ENCODE results near the gene PROM1. TPM values are rescaled to one million over a fixed set of nuclear protein-coding genes. Genes with fewer than 3 reads are reported as not detected.

The PROM1 gene
- total and polyA plus RNA-seq, 2 of the 4 experiments (the other 2 are of a cell fraction), result not detected

DNA sequence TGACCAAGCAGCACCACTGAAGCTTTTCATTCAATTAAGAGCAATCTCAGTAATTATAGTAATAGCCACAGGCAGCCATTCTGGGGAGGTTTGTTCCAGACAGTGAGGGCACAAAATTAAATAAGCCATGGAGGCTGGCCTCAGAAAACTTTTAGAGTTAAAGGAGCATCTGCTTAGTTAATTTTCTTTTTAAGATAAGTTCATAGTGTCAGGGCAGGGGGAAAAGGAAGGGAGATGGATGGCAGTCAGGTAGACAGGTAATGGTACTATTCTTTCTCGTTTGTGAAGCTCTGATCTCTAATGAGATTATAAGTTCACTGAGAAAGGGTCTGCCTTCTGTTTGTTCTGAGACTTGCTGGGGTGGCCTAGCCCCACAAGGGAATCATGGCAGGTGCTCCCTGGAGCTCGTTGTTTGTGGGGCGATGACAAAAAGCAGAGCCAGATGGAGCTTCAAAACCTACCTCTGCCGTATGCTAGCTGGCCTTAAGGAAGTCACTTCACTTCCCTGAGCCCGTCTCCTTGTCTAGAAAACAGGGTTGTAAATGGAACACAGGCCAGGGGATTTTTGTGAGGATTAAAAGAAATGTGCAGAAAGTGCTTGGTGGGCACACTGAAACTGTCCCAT lies 76.2 kb downstream of the PROM1 start:
- Histone ChIP-seq H3K36me3 (ENCODE audit: control insufficient read depth, insufficient read depth, low read length) (no peaks in the 10 kb centered on the region), H3K9me3 (ENCODE audit: control insufficient read depth, insufficient read depth, low read length) (no peaks in the 10 kb centered on the region), H2BK20ac (ENCODE audit: low read depth, low read length) (no peak overlapping the region), H2BK5ac (ENCODE audit: low read depth, low read length, poor library complexity, severe bottlenecking) (no peak overlapping the region), H3K27me3 (ENCODE audit: control insufficient read depth, insufficient read depth, low read length) (peaks cover 22% of the 10 kb centered on the region), H3K56ac (ENCODE audit: extremely low read depth, insufficient read depth, low read length) (no peak overlapping the region), H3K18ac (ENCODE audit: low read depth, low read length) (no peak overlapping the region), H3K14ac (replicated peaks; ENCODE audit: low read depth, low read length) (no peak overlapping the region), H3K4ac (ENCODE audit: low read depth, low read length) (no peak overlapping the region), H3K9me1 (ENCODE audit: insufficient read depth, low read length) (no peaks in the 10 kb centered on the region), H2BK120ac (ENCODE audit: low read depth, low read length) (no peak overlapping the region), H2AFZ (replicated peaks; ENCODE audit: low read length, poor library complexity) (no peak overlapping the region), H2AK9ac (replicated peaks; ENCODE audit: low read depth, low read length, poor library complexity) (no peak overlapping the region), H3K4me3 (ENCODE audit: insufficient read depth, low read depth, low read length) (no peak overlapping the region), H3K4me2 (ENCODE audit: low read depth, low read length) (no peak overlapping the region), H3K23ac (ENCODE audit: low read depth, low read length) (no peak overlapping the region), H3K4me1 (ENCODE audit: control insufficient read depth, insufficient read depth, low read length) (no peaks in the 10 kb centered on the region), H4K5ac (ENCODE audit: low read depth, low read length) (no peak overlapping the region), H4K91ac (ENCODE audit: insufficient read depth, low read depth, low read length) (no peak overlapping the region), H3K9ac (ENCODE audit: low read depth, low read length) (no peak overlapping the region), H2BK15ac (ENCODE audit: low read depth, low read length) (no peak overlapping the region), H3K27ac (ENCODE audit: insufficient read depth, low read length) (no peak overlapping the region), H4K8ac (ENCODE audit: low read depth in 2 of 2, low read length in 2 of 2) (no peak overlapping the region), H3K79me1 (ENCODE audit: low read depth in 1 of 2, low read length in 2 of 2) (no peaks in the 10 kb centered on the region), H2AK5ac (ENCODE audit: low read depth, low read length) (no peak overlapping the region), H4K20me1 (ENCODE audit: insufficient read depth, low read length) (no peaks in the 10 kb centered on the region)
- no peak for ATAC-seq (ENCODE audit: low read depth)
- in situ Hi-C loops (cut with MboI; ENCODE audit: low sequenced_read_pairs), result no loop called here
- WGBS, 2 experiments (ENCODE audit: extremely low coverage in 2 of 2, insufficient read length in 1 of 2), result no CpG with 5 or more reads among the region's 5 CpGs
- intact Hi-C loops (cut with micrococcal nuclease), result loop anchor here (10.0 kb wide), 1 partner anchor 773 kb away; no protein-coding TSS in a partner anchor
- ChIA-PET POLR2A (ENCODE audit: unreplicated experiment) (no interaction called here), CTCF (interaction anchor here (0.8 to 2.4 kb wide), 2 partner anchors 9 to 202 kb away, joined by 3 to 7 read pairs; no protein-coding TSS in a partner anchor)
- BruUV-seq (replicated peaks), result no TSS peak
- no peak for DNase-seq
- TF ChIP-seq POLR2A (IDR thresholded peaks at IDR 0.05; ENCODE audit: low read depth, low read length), result no peak
- no peak for TF ChIP-seq FOS (IDR thresholded peaks at IDR 0.05; ENCODE audit: low read depth, low read length)
- TF ChIP-seq RAD21 (IDR thresholded peaks at IDR 0.05; ENCODE audit: low read length), result no peak
- TF ChIP-seq RCOR1 (IDR thresholded peaks at IDR 0.05; ENCODE audit: insufficient replicate concordance, low read length), result no peak
- no peak for TF ChIP-seq BHLHE40 (IDR thresholded peaks at IDR 0.05; ENCODE audit: low read depth, low read length)
- TF ChIP-seq MAZ (IDR thresholded peaks at IDR 0.05; ENCODE audit: borderline replicate concordance, low read depth, low read length), result no peak
- TF ChIP-seq, protein P1, sequence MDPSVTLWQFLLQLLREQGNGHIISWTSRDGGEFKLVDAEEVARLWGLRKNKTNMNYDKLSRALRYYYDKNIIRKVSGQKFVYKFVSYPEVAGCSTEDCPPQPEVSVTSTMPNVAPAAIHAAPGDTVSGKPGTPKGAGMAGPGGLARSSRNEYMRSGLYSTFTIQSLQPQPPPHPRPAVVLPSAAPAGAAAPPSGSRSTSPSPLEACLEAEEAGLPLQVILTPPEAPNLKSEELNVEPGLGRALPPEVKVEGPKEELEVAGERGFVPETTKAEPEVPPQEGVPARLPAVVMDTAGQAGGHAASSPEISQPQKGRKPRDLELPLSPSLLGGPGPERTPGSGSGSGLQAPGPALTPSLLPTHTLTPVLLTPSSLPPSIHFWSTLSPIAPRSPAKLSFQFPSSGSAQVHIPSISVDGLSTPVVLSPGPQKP (IDR thresholded peaks at IDR 0.05; ENCODE audit: borderline replicate concordance, low read depth, low read length), result no peak
- TF ChIP-seq MXI1 (IDR thresholded peaks at IDR 0.05; ENCODE audit: borderline replicate concordance, low read depth, low read length), result no peak
- TF ChIP-seq CHD1 (IDR thresholded peaks at IDR 0.05; ENCODE audit: low read depth, low read length), result no peak
- TF ChIP-seq SMC3 (IDR thresholded peaks at IDR 0.05; ENCODE audit: low read depth, low read length), result no peak
- no peak for TF ChIP-seq CEBPB (IDR thresholded peaks at IDR 0.05; ENCODE audit: low read depth, low read length)
- TF ChIP-seq MAFK (IDR thresholded peaks at IDR 0.05; ENCODE audit: low read depth, low read length), result no peak
- TF ChIP-seq, protein P2, sequence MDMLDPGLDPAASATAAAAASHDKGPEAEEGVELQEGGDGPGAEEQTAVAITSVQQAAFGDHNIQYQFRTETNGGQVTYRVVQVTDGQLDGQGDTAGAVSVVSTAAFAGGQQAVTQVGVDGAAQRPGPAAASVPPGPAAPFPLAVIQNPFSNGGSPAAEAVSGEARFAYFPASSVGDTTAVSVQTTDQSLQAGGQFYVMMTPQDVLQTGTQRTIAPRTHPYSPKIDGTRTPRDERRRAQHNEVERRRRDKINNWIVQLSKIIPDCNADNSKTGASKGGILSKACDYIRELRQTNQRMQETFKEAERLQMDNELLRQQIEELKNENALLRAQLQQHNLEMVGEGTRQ (IDR thresholded peaks at IDR 0.05; ENCODE audit: low read depth, low read length), result no peak
- dilution Hi-C loops (cut with HindIII; ENCODE audit: low sequenced_read_pairs, unreplicated experiment), result no loop called here
